VCaP (cell line): ENCODE measurements around the gene SULT1C4.

ENCODE experiments used
- H3K27ac ChIP-seq: fragments of 450-650 bp; 2 replicates; pipeline ENCODE4 v1.5.1; 2017
- TF ChIP-seq, protein P1 (sequence below): fragments of 450-650 bp; conservative IDR thresholded peaks from 2 replicates; pipeline ENCODE4 v1.5.1; 2017; ENCODE audit warnings: mild to moderate bottlenecking, moderate library complexity

SULT1C4 gene

DNA sequence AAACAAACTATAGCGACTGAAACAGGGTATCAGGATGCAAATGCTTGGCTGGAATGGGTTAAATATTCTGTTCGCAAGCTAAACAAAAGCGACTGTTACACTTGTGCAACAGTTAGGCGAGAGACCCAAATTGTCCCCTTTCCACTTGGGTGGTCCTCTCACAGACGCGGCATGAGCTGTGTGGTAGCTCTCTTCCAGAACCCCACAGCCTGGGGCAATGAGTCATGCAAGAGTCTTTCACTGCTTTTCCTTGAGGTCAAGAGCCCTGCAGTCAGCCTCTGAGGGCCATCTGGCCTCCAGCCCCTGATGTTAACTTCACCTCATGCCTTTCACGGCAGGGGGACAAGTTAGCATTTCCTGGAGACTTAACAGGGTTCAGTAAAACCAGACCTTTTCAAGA is 25.7 kb downstream of the SULT1C4 start:
- no peak overlapping the region for H3K27ac ChIP-seq
- TF ChIP-seq, protein P1, sequence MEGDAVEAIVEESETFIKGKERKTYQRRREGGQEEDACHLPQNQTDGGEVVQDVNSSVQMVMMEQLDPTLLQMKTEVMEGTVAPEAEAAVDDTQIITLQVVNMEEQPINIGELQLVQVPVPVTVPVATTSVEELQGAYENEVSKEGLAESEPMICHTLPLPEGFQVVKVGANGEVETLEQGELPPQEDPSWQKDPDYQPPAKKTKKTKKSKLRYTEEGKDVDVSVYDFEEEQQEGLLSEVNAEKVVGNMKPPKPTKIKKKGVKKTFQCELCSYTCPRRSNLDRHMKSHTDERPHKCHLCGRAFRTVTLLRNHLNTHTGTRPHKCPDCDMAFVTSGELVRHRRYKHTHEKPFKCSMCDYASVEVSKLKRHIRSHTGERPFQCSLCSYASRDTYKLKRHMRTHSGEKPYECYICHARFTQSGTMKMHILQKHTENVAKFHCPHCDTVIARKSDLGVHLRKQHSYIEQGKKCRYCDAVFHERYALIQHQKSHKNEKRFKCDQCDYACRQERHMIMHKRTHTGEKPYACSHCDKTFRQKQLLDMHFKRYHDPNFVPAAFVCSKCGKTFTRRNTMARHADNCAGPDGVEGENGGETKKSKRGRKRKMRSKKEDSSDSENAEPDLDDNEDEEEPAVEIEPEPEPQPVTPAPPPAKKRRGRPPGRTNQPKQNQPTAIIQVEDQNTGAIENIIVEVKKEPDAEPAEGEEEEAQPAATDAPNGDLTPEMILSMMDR, result no peak

DNA sequence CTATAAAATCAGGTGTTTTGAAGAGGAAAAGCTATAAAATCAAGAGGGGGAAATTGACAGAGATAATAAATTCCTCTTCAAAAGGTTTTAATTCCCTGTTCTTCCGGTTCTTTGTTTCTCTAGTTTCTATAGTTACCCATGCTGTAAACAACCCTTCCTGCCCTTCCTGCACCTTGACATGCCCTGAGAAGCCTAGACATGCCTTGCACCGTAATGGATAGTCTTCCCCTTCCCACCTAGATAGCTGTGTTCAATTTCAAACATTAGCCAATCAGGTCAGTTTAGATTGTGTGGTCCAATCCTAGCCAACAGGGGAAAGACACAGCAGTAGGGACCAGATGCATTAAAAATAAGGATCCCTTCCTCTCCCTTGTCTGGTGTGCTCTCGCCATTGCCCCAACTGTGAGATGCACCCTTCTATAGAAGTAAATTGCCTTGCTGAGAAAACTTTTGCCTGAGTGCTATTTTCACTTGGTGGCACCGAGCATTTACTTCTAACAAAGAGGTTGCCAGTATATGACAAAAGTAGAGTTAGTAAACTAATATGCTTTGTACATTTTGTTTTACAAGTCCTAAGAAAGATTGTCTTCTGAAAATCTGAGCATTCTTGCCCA is 27.1 kb downstream of the SULT1C4 start:
- no peak overlapping the region for H3K27ac ChIP-seq
- TF ChIP-seq, protein P1, result no peak

DNA sequence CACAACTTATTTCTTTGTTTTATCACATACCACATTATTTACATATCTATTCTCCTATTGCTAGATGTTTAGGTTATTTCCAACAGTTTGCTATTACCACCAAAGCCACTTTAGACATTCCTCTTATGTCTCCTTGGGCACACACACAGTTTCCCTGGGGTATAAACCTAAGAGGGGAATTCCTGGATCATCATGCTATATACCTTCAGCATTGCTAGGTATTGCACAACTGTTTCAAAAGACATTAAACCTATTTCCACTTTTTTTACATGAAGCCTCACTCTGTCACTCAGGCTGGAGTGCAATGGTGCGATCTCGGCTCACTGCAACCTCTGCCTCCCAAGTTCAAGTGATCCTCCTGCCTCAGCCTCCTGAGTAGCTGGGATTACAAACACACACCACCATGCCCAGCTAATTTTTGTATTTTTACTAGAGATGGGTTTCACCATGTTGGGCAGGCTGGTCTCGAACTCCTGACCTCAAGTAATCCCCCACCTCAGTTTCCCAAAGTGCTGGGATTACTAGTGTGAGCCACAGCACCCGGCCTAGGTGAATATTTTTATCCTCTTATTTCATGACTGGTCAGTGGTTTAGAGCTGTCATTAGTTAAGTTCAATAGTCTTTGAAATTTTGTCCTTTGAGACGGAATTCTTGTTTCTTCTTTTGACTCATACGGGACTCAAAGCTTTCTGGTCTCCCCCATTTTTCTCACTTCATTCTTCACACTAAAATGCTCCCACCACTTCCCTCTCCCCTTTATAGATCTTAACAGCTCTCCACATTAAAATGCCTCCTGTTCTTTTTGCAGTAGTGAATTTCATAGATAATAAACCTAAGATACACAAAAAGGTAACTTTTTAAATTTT is 30.3 kb downstream of the SULT1C4 start:
- TF ChIP-seq, protein P1, result no peak
- H3K27ac ChIP-seq, result no peak overlapping the region

DNA sequence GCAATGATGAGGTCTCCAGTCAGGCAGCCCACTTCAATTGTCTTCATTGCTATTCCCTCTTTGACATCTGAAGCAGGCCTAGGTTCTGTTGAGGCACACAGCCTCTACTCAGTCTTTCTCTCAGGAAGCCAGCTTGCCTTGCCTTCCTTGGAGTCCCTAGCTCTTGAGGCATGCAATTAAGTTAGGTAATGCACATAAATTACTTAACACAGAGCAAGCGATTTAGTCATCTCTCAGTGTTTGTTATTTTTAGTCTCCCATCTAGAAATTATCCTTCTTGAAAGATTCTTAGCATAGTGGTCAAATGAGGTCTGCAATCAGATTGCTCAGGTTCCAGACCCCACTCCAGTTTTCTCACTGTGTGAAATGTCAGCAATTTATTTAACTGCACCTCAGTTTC is 32.0 kb downstream of the SULT1C4 start:
- TF ChIP-seq, protein P1, result no peak
- H3K27ac ChIP-seq, result no peak overlapping the region

DNA sequence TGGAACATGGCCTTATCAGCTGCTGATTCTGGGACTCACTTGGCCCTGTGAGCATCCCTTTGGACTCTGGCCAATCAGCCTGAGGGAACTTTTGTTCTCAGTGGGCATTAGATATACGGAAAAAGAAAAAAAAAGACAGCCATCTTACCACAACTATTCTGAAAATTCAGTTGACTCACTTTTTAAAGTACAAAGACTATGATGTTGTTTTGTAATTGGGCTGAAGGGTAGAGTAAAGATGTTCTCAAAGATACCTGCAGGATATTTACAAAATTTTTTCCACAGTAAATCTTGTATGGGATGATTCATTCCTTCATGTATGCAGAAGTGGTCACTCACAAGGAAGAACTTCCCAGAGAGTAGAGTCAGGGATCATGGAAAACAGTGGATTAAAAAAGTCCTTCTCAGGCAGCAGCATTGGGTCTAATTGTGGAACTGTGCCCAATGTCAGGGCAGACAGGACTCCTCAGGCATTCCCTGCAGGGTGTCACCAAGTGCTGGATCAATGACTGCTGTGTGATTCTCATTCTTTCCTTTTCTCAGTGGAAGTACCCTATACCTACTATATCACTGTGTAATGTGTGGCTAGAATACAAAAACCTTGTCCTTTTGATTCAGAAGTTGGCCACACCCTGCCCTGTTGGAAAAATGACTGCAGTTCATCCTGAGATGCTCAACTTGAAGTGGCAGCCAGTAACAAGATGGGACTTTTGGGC is 35.4 kb downstream of the SULT1C4 start:
- TF ChIP-seq, protein P1, result no peak
- H3K27ac ChIP-seq, result no peak overlapping the region

DNA sequence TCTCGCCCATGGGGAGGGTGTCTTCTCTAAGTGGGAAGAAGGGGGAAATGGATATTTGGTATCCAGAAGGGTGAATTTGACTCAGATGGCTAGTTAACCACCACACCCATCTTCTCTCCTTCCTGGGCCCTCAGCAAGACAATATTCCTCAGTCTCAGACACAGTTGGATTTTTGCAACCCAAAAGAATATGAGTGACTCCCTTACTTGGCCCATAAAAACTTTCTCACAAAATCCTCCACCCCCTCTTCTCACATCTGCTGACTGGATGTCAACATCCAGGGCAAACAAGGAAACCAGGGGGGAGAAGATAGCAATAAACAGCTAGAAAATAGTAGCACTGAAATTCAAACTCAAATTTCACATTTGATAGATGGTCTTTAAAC is 35.9 kb downstream of the SULT1C4 start:
- TF ChIP-seq, protein P1, result no peak
- H3K27ac ChIP-seq, result no peak overlapping the region

DNA sequence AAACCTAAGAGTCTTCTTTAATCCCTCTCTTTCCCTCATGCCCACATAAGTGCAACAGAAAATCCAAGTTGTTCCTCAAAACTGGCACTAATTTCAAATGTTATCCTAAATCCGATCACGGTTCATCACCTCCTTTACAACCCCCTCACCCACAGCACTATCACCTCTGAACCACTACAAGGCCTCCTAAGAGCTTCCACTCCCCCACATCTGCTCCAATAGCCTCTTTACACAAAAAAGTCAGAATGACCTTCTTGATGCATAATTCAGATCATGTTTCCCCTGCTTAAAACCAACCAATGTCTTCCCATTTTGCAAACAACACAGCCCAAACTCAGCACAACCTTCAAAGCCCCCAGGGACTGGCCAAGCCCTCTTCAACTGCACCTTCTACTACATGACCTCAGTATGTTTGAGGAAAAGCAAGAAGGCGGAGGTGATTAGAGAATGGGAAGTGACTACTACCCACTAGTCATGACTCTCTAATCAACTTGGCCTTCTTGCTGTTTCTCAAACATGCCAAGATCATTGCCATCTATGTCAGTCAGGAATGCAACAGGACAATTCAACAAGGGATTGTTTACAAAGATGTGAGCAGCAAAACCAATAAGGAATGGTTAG is 36.6 kb downstream of the SULT1C4 start:
- H3K27ac ChIP-seq, result no peak overlapping the region
- TF ChIP-seq, protein P1, result no peak
